Measurements from ENCODE around the gene CDC20. TPM values are rescaled to one million over a fixed set of nuclear protein-coding genes. Genes with fewer than 3 reads are reported as not detected.
"Not testable (repeated sequence)": the region's sequence is repeated elsewhere in the genome, so short reads cannot be mapped to it uniquely, and the experiment has no call there.

CDC20 gene
- total RNA-seq, 1 experiment from 2014 or later: 220 TPM

DNA sequence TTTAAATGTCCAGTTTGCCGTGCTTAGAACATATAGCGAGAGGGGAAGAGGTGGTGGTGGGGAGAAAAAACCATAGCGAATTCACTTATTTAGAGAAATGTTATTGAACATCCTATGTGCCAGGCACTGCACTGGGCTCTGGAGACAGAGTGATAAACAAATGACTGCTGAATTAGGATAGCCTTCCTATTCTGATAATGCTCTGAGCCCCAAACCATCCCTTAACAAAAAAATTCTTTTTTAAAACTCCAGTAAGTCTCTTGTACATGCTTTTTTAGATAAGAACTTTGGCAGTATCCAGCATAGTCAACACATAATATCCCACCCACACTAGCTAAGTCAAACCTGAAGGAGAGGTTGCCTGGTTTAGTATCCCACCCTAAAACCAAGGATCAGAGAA lies 39.4 kb downstream of the CDC20 start:
- in situ Hi-C loops (cut with HindIII; ENCODE audit: low pct_unique_long_range_greater_than_20kb, low sequenced_read_pairs): no loop called here
- DNase-seq (ENCODE audit: low read depth): no peak

DNA sequence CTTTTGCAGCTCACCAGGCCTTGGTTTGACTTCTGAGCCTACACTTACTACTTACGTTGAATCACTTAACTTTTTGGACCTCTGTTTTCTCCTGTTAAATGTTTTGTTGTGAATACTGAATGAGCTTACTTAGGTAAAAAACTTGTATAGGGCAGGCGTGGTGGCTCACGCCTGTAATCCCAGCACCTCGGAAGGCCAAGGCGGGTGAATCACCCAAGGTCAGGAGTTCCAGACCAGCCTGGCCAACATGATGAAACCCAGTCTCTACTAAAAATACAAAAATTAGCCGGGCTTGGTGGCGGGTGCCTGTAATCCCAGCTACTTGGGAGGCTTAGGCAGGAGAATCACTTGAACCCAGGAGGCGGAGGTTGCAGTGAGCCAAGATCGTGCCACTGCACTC lies 41.7 kb downstream of the CDC20 start:
- DNase-seq (ENCODE audit: low read depth); in situ Hi-C loops (cut with HindIII; ENCODE audit: low pct_unique_long_range_greater_than_20kb, low sequenced_read_pairs): not testable (repeated sequence)

DNA sequence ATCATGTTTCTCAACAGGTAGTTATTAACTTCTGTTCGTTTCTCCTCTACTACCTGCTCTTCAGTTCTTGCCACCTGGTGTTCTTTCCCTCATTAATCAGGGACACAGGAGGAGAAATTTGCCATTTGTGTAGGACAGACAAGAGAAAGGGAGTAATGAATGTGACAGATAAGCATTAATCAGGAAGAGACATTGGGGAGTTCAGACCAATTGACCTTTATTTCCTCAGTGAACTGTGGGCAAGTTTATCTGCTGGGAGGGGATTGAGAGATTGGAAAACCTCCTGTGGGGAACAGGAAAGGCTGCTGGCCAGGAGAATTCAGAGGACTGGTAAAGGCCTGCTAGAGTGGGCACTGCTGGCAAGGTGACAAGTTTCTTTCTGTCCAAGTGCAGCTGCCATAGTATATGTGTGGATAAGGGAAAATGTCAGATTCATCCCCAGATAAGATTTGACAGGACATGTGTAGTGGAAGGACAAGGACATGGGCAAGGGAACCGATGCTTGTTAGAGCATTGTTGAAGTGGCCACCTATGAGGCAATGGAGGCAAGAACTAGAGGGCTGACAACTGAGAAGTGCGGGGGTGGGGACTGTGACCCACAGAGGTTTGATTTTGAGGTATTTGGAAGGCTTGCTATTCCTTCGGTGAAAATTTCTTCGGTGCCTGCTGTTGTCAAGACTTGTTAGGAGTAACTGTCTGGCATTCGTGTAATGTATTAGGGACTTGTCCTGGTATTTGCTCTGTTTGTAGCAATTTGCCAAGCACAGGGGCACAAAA lies 43.5 kb downstream of the CDC20 start:
- in situ Hi-C loops (cut with HindIII; ENCODE audit: low pct_unique_long_range_greater_than_20kb, low sequenced_read_pairs): no loop called here
- DNase-seq (ENCODE audit: low read depth): no peak

DNA sequence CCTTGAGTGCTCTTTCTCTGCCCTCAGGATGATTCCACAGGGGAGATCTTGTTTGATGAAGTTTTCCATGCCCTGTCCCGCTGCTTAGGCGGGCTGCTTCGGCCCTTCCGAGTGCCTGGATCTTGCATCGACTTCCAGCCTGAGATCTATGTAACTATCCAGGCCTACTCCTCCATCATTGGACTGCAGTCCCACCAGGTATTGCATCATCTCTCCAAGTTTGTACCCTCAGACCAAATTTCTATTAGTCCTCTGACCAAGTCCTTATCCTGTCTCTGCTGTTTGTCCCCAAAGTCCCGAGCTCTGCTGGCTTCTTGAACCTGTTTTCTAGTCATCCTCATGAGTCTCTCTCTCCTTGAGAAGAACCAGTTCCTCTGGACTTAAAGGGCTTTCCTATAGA lies 45.6 kb downstream of the CDC20 start:
- in situ Hi-C loops (cut with HindIII; ENCODE audit: low pct_unique_long_range_greater_than_20kb, low sequenced_read_pairs): no loop called here

DNA sequence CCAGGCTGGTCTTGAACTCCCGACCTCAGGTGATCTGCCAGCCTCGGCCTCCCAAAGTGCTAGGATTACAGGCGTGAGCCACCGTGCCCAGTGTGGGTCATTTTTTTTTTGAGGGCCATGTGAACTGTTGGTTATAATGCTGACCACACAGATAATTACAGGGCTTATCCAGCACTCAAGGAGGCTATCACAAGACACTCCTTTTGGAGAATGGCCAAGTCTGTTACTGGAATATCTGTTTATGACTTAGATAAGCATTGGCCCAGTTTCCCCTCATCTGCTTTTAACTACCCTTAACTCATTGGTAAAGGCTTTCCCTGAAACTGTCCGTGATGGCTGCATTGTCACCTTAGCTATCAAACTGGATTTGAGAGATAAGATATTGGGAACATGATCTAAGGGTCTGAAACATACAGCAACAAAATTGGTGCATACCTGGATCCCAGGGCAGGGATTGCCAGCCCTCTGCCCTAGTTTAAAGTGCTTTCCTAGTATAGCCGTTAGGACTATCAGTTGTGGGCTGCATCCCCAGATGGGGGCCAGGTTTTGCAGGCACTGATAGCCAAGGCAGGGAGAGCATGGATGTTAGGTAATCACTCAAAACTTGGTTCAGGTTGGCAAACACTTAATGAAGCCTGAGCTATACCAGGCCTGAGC lies 46.6 kb downstream of the CDC20 start:
- no peak for DNase-seq (ENCODE audit: low read depth)
- in situ Hi-C loops (cut with HindIII; ENCODE audit: low pct_unique_long_range_greater_than_20kb, low sequenced_read_pairs): no loop called here

More for the DNA sequence above, 45.6 kb downstream of the CDC20 start:
- no peak for DNase-seq (ENCODE audit: low read depth)

DNA sequence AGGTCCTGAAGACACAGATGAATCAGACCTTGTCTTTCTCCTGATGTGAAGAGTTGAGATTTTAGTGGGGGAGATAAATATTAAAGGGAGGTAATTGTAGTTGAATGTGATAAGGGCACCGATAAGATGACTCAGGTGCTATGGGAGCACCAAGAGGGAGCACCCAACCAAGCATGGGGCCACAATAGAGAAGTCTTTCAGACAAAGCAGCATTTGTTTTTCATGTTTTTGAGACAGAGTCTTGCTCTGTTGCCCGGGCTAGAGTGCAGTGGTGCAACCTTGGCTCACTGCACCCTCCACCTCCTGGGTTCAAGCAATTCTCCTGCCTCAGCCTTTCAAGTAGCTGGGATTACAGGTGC lies 47.1 kb downstream of the CDC20 start:
- DNase-seq (ENCODE audit: low read depth): no peak
- in situ Hi-C loops (cut with HindIII; ENCODE audit: low pct_unique_long_range_greater_than_20kb, low sequenced_read_pairs): no loop called here

DNA sequence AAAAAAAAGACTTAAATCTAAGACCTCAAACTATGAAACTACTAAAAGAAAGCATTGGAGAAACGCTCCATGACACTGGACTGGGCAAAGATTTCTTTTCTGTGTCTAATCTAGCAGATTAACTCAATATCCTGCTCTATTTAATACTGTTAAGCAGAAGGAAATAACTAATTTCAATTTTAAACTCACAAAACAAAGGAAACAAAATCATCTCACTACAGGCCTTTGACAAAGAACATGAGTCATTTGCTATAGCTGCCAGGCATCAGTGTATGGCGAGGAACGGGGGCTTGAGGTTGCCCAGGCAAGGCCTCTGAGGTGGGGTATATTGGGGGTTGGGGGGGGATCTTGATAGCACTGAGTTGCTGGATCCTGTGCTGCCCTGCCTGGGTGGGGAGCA lies 51.8 kb downstream of the CDC20 start:
- DNase-seq (ENCODE audit: low read depth): no peak
- in situ Hi-C loops (cut with HindIII; ENCODE audit: low pct_unique_long_range_greater_than_20kb, low sequenced_read_pairs): no loop called here

Other genes starting within 250 kb of the CDC20 start
- 135 and 181 TPM in 2 replicates for gene EBNA1BP2, start 186.7 kb upstream of the CDC20 start, total RNA-seq (2014; rRNA removed; shearing (Covaris generic); ENCODE audit: low replicate concordance)
- 0.06 and 2.1 TPM in 2 replicates for gene CFAP57, start 186.7 kb upstream of the CDC20 start, total RNA-seq (2014; rRNA removed; shearing (Covaris generic); ENCODE audit: low replicate concordance)
- gene TMEM125, start 89.0 kb upstream of the CDC20 start, total RNA-seq (2014; rRNA removed; shearing (Covaris generic); ENCODE audit: low replicate concordance): not detected in 2 replicates
- gene C1orf210, start 73.4 kb upstream of the CDC20 start, total RNA-seq (2014; rRNA removed; shearing (Covaris generic); ENCODE audit: low replicate concordance): not detected in 2 replicates
- not detected in 2 replicates for gene TIE1, start 58.0 kb upstream of the CDC20 start, total RNA-seq (2014; rRNA removed; shearing (Covaris generic); ENCODE audit: low replicate concordance)
- not detected in 2 replicates for gene MPL, start 21.2 kb upstream of the CDC20 start, total RNA-seq (2014; rRNA removed; shearing (Covaris generic); ENCODE audit: low replicate concordance)
- gene ELOVL1, start 9.0 kb downstream of the CDC20 start, total RNA-seq (2014; rRNA removed; shearing (Covaris generic); ENCODE audit: low replicate concordance): 92.7 and 104 TPM in 2 replicates
- 43.0 and 59.0 TPM in 2 replicates for gene MED8, start 30.8 kb downstream of the CDC20 start, total RNA-seq (2014; rRNA removed; shearing (Covaris generic); ENCODE audit: low replicate concordance)
- gene SZT2, start 30.9 kb downstream of the CDC20 start, total RNA-seq (2014; rRNA removed; shearing (Covaris generic); ENCODE audit: low replicate concordance): 6.1 and 13.3 TPM in 2 replicates
- 40.6 and 79.4 TPM in 2 replicates for gene HYI, start 95.0 kb downstream of the CDC20 start, total RNA-seq (2014; rRNA removed; shearing (Covaris generic); ENCODE audit: low replicate concordance)
- 74.1 and 105 TPM in 2 replicates for gene PTPRF, start 171.9 kb downstream of the CDC20 start, total RNA-seq (2014; rRNA removed; shearing (Covaris generic); ENCODE audit: low replicate concordance)

All from Caki2 (cell line).